Measurements from ENCODE around the gene TNFRSF19. TPM values are rescaled to one million over a fixed set of nuclear protein-coding genes. Genes with fewer than 3 reads are reported as not detected.

The TNFRSF19 gene
- total RNA-seq, 1 experiment from 2014 or later = 63.4 TPM

DNA sequence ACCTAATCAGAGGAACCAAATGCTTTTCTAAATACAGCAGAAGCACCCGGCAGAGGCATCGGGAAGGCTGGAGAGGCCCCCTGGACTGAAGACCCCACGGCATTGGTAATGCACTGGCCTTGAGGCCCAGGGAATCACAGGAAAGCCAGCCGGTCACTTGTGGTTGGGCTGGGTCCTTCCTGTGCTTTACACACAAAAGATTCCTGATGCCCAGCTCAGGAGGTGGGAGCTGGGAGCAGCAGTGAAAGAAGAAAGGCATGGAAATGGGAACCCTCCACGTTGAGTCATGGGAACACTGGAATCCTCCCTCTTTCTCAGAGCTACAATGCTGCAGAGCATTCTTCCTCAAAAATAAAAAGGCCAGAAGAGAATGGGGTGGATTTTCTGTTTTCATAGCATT, 126.4 kb downstream of the TNFRSF19 start:
- intact Hi-C loops (cut with micrococcal nuclease; ENCODE audit: unreplicated experiment) = no loop called here
- no peaks in the 10 kb centered on the region for H3K27me3 Mint-ChIP-seq (ENCODE audit: insufficient read depth, unreplicated experiment)

DNA sequence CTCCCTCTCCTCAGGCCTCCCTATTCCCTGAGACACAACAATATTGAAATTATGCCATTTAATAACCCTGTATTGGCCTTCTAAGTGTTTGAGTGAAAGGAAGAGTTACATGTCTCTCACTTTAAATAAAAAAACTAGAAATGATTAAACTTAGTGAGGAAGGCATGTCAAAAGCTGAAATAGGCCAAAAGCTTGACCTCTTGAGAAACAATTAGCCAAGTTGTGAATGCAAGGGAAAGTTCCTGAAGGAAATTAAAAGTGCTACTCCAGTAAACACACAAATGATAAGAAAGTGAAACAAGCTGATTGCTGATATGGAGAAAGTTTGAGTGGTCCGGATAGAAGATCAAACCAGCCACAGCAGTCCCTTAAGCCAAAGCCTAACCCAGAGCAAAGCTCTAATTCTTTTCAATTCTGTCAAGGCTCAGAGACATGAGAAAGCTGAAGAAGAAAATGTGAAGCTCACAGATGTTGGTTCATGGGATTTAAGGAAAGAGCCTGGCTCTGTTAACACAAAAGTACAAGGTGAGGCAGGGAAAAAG, 127.6 kb downstream of the TNFRSF19 start:
- CTCF ChIA-PET = no interaction called here
- H3K4me3 ChIP-seq (ENCODE audit: low read depth, low read length) = no peak overlapping the region
- Mint-ChIP-seq H3K36me3 (ENCODE audit: insufficient read depth, unreplicated experiment) (no peaks in the 10 kb centered on the region), H3K27ac (ENCODE audit: unreplicated experiment) (no peak overlapping the region), H3K9me3 (ENCODE audit: unreplicated experiment) (no peaks in the 10 kb centered on the region), H3K27me3 (ENCODE audit: insufficient read depth, unreplicated experiment) (no peaks in the 10 kb centered on the region), H3K4me1 (ENCODE audit: low read depth, unreplicated experiment) (peaks cover 1% of the 10 kb centered on the region), H3K4me3 (ENCODE audit: unreplicated experiment) (no peak overlapping the region)
- no peaks in the 10 kb centered on the region for H3K9me3 ChIP-seq
- no peaks in the 10 kb centered on the region for H3K4me1 ChIP-seq
- POLR2A ChIA-PET = no interaction called here
- BruUV-seq (replicated peaks) = no TSS peak
- no peaks in the 10 kb centered on the region for H3K36me3 ChIP-seq (ENCODE audit: control insufficient read depth, insufficient read depth, low read length)
- intact Hi-C loops (cut with micrococcal nuclease; ENCODE audit: unreplicated experiment) = no loop called here
- no peaks in the 10 kb centered on the region for H3K27me3 ChIP-seq (replicated peaks; ENCODE audit: control insufficient read depth, insufficient read depth, low read length)
- TF ChIP-seq, protein P1, sequence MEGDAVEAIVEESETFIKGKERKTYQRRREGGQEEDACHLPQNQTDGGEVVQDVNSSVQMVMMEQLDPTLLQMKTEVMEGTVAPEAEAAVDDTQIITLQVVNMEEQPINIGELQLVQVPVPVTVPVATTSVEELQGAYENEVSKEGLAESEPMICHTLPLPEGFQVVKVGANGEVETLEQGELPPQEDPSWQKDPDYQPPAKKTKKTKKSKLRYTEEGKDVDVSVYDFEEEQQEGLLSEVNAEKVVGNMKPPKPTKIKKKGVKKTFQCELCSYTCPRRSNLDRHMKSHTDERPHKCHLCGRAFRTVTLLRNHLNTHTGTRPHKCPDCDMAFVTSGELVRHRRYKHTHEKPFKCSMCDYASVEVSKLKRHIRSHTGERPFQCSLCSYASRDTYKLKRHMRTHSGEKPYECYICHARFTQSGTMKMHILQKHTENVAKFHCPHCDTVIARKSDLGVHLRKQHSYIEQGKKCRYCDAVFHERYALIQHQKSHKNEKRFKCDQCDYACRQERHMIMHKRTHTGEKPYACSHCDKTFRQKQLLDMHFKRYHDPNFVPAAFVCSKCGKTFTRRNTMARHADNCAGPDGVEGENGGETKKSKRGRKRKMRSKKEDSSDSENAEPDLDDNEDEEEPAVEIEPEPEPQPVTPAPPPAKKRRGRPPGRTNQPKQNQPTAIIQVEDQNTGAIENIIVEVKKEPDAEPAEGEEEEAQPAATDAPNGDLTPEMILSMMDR (IDR thresholded peaks at IDR 0.05; ENCODE audit: insufficient read depth in 1 of 2, low read depth in 1 of 2, low read length in 1 of 2, severe bottlenecking in 1 of 2, unreplicated experiment in 1 of 2) = no peak
- no peak for DNase-seq

More for the DNA sequence above, 126.4 kb downstream of the TNFRSF19 start:
- H3K9me3 Mint-ChIP-seq (ENCODE audit: unreplicated experiment) = no peaks in the 10 kb centered on the region
- no peak overlapping the region for H3K4me3 Mint-ChIP-seq (ENCODE audit: unreplicated experiment)
- ChIA-PET CTCF (no interaction called here), POLR2A (no interaction called here)
- Histone ChIP-seq H3K9me3 (no peaks in the 10 kb centered on the region), H3K27me3 (replicated peaks; ENCODE audit: control insufficient read depth, insufficient read depth, low read length) (no peaks in the 10 kb centered on the region), H3K36me3 (ENCODE audit: control insufficient read depth, insufficient read depth, low read length) (no peaks in the 10 kb centered on the region), H3K4me3 (ENCODE audit: low read depth, low read length) (no peak overlapping the region), H3K4me1 (no peaks in the 10 kb centered on the region)
- no peaks in the 10 kb centered on the region for H3K36me3 Mint-ChIP-seq (ENCODE audit: insufficient read depth, unreplicated experiment)
- no peak for DNase-seq
- H3K4me1 Mint-ChIP-seq (ENCODE audit: low read depth, unreplicated experiment) = peaks cover 6% of the 10 kb centered on the region
- TF ChIP-seq, protein P1 (IDR thresholded peaks at IDR 0.05; ENCODE audit: insufficient read depth in 1 of 2, low read depth in 1 of 2, low read length in 1 of 2, severe bottlenecking in 1 of 2, unreplicated experiment in 1 of 2) = no peak
- no TSS peak for BruUV-seq (replicated peaks)
- H3K27ac Mint-ChIP-seq (ENCODE audit: unreplicated experiment) = no peak overlapping the region

DNA sequence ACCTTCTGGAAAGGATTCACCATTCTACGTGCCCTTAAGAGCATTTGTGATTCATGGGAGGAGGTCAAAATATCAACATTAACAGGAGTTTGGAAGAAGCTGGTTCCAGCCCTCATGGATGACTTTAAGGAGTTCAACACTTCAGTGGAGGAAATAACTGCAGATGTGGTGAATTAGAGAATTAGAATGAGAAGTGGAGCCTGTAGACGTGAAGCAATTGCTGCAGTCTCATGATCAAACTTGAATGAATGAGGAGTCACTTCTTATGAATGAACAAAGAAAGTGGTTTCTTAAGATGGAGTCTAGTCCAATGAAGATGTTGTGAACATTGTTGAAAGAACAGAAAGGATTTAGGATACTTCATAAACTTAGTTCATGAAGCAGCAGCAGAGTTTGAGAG, 129.1 kb downstream of the TNFRSF19 start:
- DNase-seq = no peak
- Mint-ChIP-seq H3K4me3 (ENCODE audit: unreplicated experiment) (no peak overlapping the region), H3K27ac (ENCODE audit: unreplicated experiment) (no peak overlapping the region), H3K9me3 (ENCODE audit: unreplicated experiment) (no peaks in the 10 kb centered on the region), H3K36me3 (ENCODE audit: insufficient read depth, unreplicated experiment) (no peaks in the 10 kb centered on the region), H3K27me3 (ENCODE audit: insufficient read depth, unreplicated experiment) (no peaks in the 10 kb centered on the region), H3K4me1 (ENCODE audit: low read depth, unreplicated experiment) (no peaks in the 10 kb centered on the region)
- Histone ChIP-seq H3K36me3 (ENCODE audit: control insufficient read depth, insufficient read depth, low read length) (no peaks in the 10 kb centered on the region), H3K4me3 (ENCODE audit: low read depth, low read length) (no peak overlapping the region), H3K9me3 (no peaks in the 10 kb centered on the region), H3K27me3 (replicated peaks; ENCODE audit: control insufficient read depth, insufficient read depth, low read length) (no peaks in the 10 kb centered on the region), H3K4me1 (no peaks in the 10 kb centered on the region)
- BruUV-seq (replicated peaks) = no TSS peak
- POLR2A ChIA-PET = no interaction called here
- TF ChIP-seq, protein P1 (IDR thresholded peaks at IDR 0.05; ENCODE audit: insufficient read depth in 1 of 2, low read depth in 1 of 2, low read length in 1 of 2, severe bottlenecking in 1 of 2, unreplicated experiment in 1 of 2) = no peak
- intact Hi-C loops (cut with micrococcal nuclease; ENCODE audit: unreplicated experiment) = no loop called here
- CTCF ChIA-PET = no interaction called here
